SK-N-MC (cell line): ENCODE measurements around the gene VOPP1.
"Not testable (repeated sequence)": the region's sequence is repeated elsewhere in the genome, so short reads cannot be mapped to it uniquely, and the experiment has no call there.

Experiments used
- DNase-seq: peaks from one replicate; pipeline ENCODE4 v3.0.0-alpha.2; 2011; ENCODE audit warnings: low read depth, low spot score
- H3K27ac ChIP-seq: fragments of 200-600 bp; sonication (generic); 2 replicates; pipeline ENCODE4 v1.5.1; 2016; ENCODE audit warnings: mixed run types
- H3K36me3 ChIP-seq: fragments of 200-600 bp; sonication (generic); 2 replicates; pipeline ENCODE4 v1.6.1; 2017; ENCODE audit warnings: antibody characterized with exemption, low read length, mixed read lengths; ENCODE audit not compliant: insufficient read depth
- H3K4me3 ChIP-seq: fragments of 200-600 bp; sonication (generic); 2 replicates; pipeline ENCODE4 v1.5.1; 2016
- H3K9ac ChIP-seq: fragments of 200-600 bp; sonication (generic); 2 replicates; pipeline ENCODE4 v1.8.0; 2017; ENCODE audit warnings: mixed run types, mixed read lengths; ENCODE audit not compliant: insufficient read length
- H3K9me3 ChIP-seq: fragments of 200-600 bp; sonication (generic); 2 replicates; pipeline ENCODE4 v1.6.1; 2017; ENCODE audit warnings: low read depth, mild to moderate bottlenecking, antibody characterized with exemption, low read length, moderate library complexity, mixed read lengths
- EZH2 ChIP-seq: fragments of 200-600 bp; sonication (generic); IDR thresholded peaks from one replicate; pipeline ENCODE4 v1.6.1; 2017; ENCODE audit warnings: antibody characterized with exemption
- FOXP2 ChIP-seq: optimal IDR thresholded peaks from 2 replicates; pipeline ENCODE3; 2011; ENCODE audit warnings: mild to moderate bottlenecking, moderate library complexity; ENCODE audit not compliant: insufficient read depth; ENCODE audit errors: extremely low read length, control extremely low read depth
- POLR2AphosphoS5 ChIP-seq: IDR thresholded peaks from 2 replicates; pipeline ENCODE4 v1.6.1; 2012; ENCODE audit warnings: mild to moderate bottlenecking, low read depth, low read length, borderline replicate concordance

Gene VOPP1

DNA sequence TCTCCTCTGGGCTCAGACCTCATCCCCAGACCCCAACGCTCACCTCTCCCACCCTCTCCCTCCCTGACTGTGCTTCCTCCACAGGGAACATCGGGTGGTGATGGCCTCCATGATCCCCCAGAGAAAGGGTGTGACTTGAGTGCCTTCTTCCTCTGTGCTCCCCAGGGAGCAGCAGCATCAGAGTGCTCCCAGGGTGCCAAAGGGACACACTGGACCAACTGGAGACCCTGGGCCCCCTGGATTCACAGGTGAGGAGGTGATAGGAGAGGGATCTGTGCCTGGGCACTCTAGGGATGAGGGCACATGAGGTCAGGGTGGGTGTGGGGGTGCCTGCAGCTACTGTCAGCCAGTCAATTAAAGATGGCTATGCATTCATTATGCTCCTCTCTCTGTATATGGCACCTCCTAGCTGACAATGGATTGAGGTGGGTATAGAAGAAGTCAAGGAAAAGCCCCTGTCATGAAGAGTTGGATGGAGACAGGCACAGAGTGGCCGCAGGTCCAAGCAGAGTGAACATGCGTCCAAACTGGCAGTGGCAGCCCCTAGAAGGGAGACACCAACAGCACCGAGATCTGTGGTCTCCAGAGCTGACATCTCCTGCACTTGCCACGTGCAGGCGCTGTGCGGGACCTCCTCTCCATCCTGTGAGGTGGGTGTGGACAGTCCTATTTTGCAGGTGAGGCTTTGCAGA lies 15.5 kb upstream of the VOPP1 start:
- Histone ChIP-seq H3K4me3 (no peak overlapping the region), H3K36me3 (no peaks in the 10 kb centered on the region), H3K9me3 (no peaks in the 10 kb centered on the region), H3K9ac (no peak overlapping the region), H3K27ac (no peak overlapping the region)
- TF ChIP-seq FOXP2 (no peak), EZH2 (no peak), POLR2AphosphoS5 (no peak)
- no peak for DNase-seq

DNA sequence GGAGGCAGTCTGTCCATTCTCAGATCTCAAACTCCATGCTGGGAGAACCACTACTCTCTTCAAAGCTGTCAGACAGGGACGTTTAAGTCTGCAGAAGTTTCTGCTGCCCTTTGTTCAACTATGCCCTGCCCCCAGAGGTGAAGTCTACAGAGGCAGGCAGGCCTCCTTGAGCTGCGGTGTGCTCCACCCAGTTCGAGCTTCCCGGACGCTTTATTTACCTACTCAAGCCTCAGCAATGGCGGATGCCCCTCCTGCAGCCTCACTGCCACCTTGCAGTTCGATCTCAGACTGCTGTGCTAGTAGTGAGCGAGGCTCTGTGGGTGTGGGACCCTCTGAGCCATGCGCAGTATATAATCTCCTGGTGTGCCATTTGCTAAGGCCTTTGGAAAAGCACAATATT lies 10.4 kb upstream of the VOPP1 start:
- H3K9ac ChIP-seq, H3K27ac ChIP-seq: not testable (repeated sequence)

GRCh38 chr7:55576753-55577152 lies 4.5 kb upstream of the VOPP1 start:
- Histone ChIP-seq H3K36me3 (no peaks in the 10 kb centered on the region), H3K9ac (no peak overlapping the region), H3K4me3 (no peak overlapping the region), H3K9me3 (no peaks in the 10 kb centered on the region), H3K27ac (no peak overlapping the region)
- TF ChIP-seq FOXP2 (no peak), EZH2 (no peak), POLR2AphosphoS5 (no peak)
- no peak for DNase-seq

More for the DNA sequence above, 10.4 kb upstream of the VOPP1 start:
- H3K4me3 ChIP-seq, DNase-seq, H3K9me3 ChIP-seq, H3K36me3 ChIP-seq: not testable (repeated sequence)

- Histone ChIP-seq H3K27ac (no peak overlapping the region), H3K9ac (no peak overlapping the region), H3K4me3 (no peak overlapping the region), H3K36me3 (no peaks in the 10 kb centered on the region), H3K9me3 (no peaks in the 10 kb centered on the region)
- TF ChIP-seq FOXP2 = no peak
- no peak for TF ChIP-seq EZH2
- TF ChIP-seq POLR2AphosphoS5 = no peak
- DNase-seq = no peak
Measured at GRCh38 chr7:55575733-55576132, 3.4 kb upstream of the VOPP1 start.

- Histone ChIP-seq H3K9ac (no peak overlapping the region), H3K36me3 (no peaks in the 10 kb centered on the region), H3K4me3 (no peak overlapping the region), H3K27ac (no peak overlapping the region), H3K9me3 (no peaks in the 10 kb centered on the region)
- DNase-seq = no peak
- TF ChIP-seq EZH2 (no peak), FOXP2 (no peak), POLR2AphosphoS5 (no peak)
Measured at GRCh38 chr7:55575098-55575497, 2.8 kb upstream of the VOPP1 start.

GRCh38 chr7:55574051-55574717 lies 1.9 kb upstream of the VOPP1 start:
- H3K9ac ChIP-seq = no peak overlapping the region
- no peak for TF ChIP-seq FOXP2
- no peak for TF ChIP-seq POLR2AphosphoS5
- TF ChIP-seq EZH2 = no peak
- no peaks in the 10 kb centered on the region for H3K36me3 ChIP-seq
- no peaks in the 10 kb centered on the region for H3K9me3 ChIP-seq
- no peak overlapping the region for H3K27ac ChIP-seq
- DNase-seq = no peak
- H3K4me3 ChIP-seq = no peak overlapping the region

GRCh38 chr7:55573234-55573900 lies 1.1 kb upstream of the VOPP1 start:
- H3K36me3 ChIP-seq = no peaks in the 10 kb centered on the region
- no peaks in the 10 kb centered on the region for H3K9me3 ChIP-seq
- DNase-seq = no peak
- no peak overlapping the region for H3K4me3 ChIP-seq
- H3K9ac ChIP-seq = no peak overlapping the region
- TF ChIP-seq FOXP2 (no peak), POLR2AphosphoS5 (no peak), EZH2 (no peak)
- H3K27ac ChIP-seq = no peak overlapping the region

GRCh38 chr7:55571511-55572377 lies 558 bp downstream of the VOPP1 start:
- DNase-seq = no peak
- Histone ChIP-seq H3K9me3 (no peaks in the 10 kb centered on the region), H3K9ac (peak overlapping the region; percentile 76), H3K36me3 (no peaks in the 10 kb centered on the region), H3K4me3 (peak overlapping the region; percentile 83), H3K27ac (peak overlapping the region; percentile 78)
- TF ChIP-seq POLR2AphosphoS5 (no peak), FOXP2 (no peak), EZH2 (no peak)

DNA sequence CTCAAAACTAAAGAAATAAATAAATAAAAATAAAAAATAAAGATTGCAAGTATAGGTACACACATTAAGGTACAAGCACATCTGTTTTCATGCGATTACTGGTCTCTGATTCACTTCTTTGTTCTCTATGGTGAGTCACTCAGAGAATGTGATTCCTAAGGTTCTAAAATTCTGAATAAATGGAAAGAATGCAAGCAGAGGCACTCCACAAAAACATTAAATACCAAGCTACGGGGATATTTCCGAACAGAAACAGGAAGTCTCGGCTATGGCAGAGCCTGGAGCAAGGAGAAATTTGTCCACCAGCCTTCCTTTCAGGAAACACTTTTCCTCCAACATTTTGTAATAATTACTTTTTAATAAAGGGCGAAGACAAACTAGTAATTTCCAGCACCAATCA lies 1.4 kb downstream of the VOPP1 start:
- no peaks in the 10 kb centered on the region for H3K9me3 ChIP-seq
- no peaks in the 10 kb centered on the region for H3K36me3 ChIP-seq
- DNase-seq = peak; percentile 60
- peak overlapping the region; percentile 83 for H3K4me3 ChIP-seq
- H3K9ac ChIP-seq = peak overlapping the region; percentile 76
- TF ChIP-seq POLR2AphosphoS5 (no peak), EZH2 (no peak), FOXP2 (no peak)
- peak overlapping the region; percentile 78 for H3K27ac ChIP-seq
